HG03108 (cell line): ENCODE data around the gene ZFYVE28.

Experiments
- ATAC-seq: cut with Tn5 transposase; IDR thresholded peaks from one replicate; pipeline ENCODE4 v1.9.1; 2021; ENCODE audit warnings: moderate library complexity; ENCODE audit not compliant: unreplicated experiment

ZFYVE28 gene

GRCh38 chr4:2306773-2307410 lies 111.6 kb downstream of the ZFYVE28 start:
- ATAC-seq: no peak

- no peak for ATAC-seq
Observed at GRCh38 chr4:2305766-2306501, 112.5 kb downstream of the ZFYVE28 start.

- no peak for ATAC-seq
Observed at GRCh38 chr4:2304877-2305561, 113.4 kb downstream of the ZFYVE28 start.

- ATAC-seq: no peak
Observed at GRCh38 chr4:2304321-2304876, 114.0 kb downstream of the ZFYVE28 start.

GRCh38 chr4:2303686-2304320 lies 114.6 kb downstream of the ZFYVE28 start:
- ATAC-seq: no peak

- ATAC-seq: no peak
Observed at GRCh38 chr4:2303121-2303685, 115.2 kb downstream of the ZFYVE28 start.

GRCh38 chr4:2302387-2303119 lies 115.9 kb downstream of the ZFYVE28 start:
- no peak for ATAC-seq

- no peak for ATAC-seq
Observed at GRCh38 chr4:2301806-2302205, 116.6 kb downstream of the ZFYVE28 start.

GRCh38 chr4:2301225-2301642 lies 117.2 kb downstream of the ZFYVE28 start:
- ATAC-seq: no peak

- no peak for ATAC-seq
Observed at GRCh38 chr4:2300431-2301224, 117.8 kb downstream of the ZFYVE28 start.

GRCh38 chr4:2299794-2300193 lies 118.7 kb downstream of the ZFYVE28 start:
- ATAC-seq: no peak

- ATAC-seq: no peak
Observed at GRCh38 chr4:2298532-2298991, 119.9 kb downstream of the ZFYVE28 start.

GRCh38 chr4:2297606-2298531 lies 120.6 kb downstream of the ZFYVE28 start:
- ATAC-seq: no peak

- no peak for ATAC-seq
Observed at GRCh38 chr4:2296631-2297601, 121.5 kb downstream of the ZFYVE28 start.

- ATAC-seq: no peak
Observed at GRCh38 chr4:2295900-2296442, 122.5 kb downstream of the ZFYVE28 start.

GRCh38 chr4:2295500-2295899 lies 122.9 kb downstream of the ZFYVE28 start:
- no peak for ATAC-seq

GRCh38 chr4:2292646-2293108 lies 125.8 kb downstream of the ZFYVE28 start:
- no peak for ATAC-seq
